HG03280 (cell line): ENCODE results near the gene KRTAP1-5.
"Not testable (repeated sequence)": the region's sequence is repeated elsewhere in the genome, so short reads cannot be mapped to it uniquely, and the experiment has no call there.

Experiments
- ATAC-seq: cut with Tn5 transposase; IDR thresholded peaks from one replicate; pipeline ENCODE4 v1.9.1; 2021; ENCODE audit warnings: mild to moderate bottlenecking, moderate library complexity; ENCODE audit not compliant: unreplicated experiment

The KRTAP1-5 gene

GRCh38 chr17:41049110-41049509, 22.1 kb upstream of the KRTAP1-5 start:
- no peak for ATAC-seq

- no peak for ATAC-seq
Measured at GRCh38 chr17:41048441-41048840, 21.4 kb upstream of the KRTAP1-5 start.

- ATAC-seq, result not testable (repeated sequence)
Measured at GRCh38 chr17:41046735-41047465, 19.9 kb upstream of the KRTAP1-5 start, which contains the start of gene KRTAP2-1. TSS of gene KRTAP2-1 (minus strand) at chr17:41047316. CDS start at chr17:41047267, 49 bp downstream.

GRCh38 chr17:41042953-41043352, 15.9 kb upstream of the KRTAP1-5 start:
- ATAC-seq, result no peak

GRCh38 chr17:41040783-41041571, 14.0 kb upstream of the KRTAP1-5 start, which contains the start of gene KRTAP1-1:
TSS of gene KRTAP1-1 (minus strand) at chr17:41041450. CDS start at chr17:41041397, 53 bp downstream.
- ATAC-seq, result not testable (repeated sequence)

GRCh38 chr17:41037853-41038350, 10.9 kb upstream of the KRTAP1-5 start:
- ATAC-seq, result no peak

GRCh38 chr17:41034346-41034935, 7.4 kb upstream of the KRTAP1-5 start, which contains the start of gene KRTAP1-3:
TSS of gene KRTAP1-3 (minus strand) at chr17:41034874. CDS start at chr17:41034821, 53 bp downstream.
- ATAC-seq, result not testable (repeated sequence)

GRCh38 chr17:41029633-41030245, 2.7 kb upstream of the KRTAP1-5 start, which contains the start of gene KRTAP1-4:
TSS of gene KRTAP1-4 (minus strand) at chr17:41030195. CDS start at chr17:41030078, 117 bp downstream.
- no peak for ATAC-seq

GRCh38 chr17:41024697-41025096, 2.3 kb downstream of the KRTAP1-5 start:
- ATAC-seq, result no peak

GRCh38 chr17:41020336-41020735, 6.7 kb downstream of the KRTAP1-5 start:
- no peak for ATAC-seq

GRCh38 chr17:41019415-41019814, 7.6 kb downstream of the KRTAP1-5 start:
- ATAC-seq, result no peak

- ATAC-seq, result no peak
Measured at GRCh38 chr17:41018541-41018940, 8.5 kb downstream of the KRTAP1-5 start.

- ATAC-seq, result no peak
Measured at GRCh38 chr17:41016578-41017215, 10.3 kb downstream of the KRTAP1-5 start.

GRCh38 chr17:41015454-41015853, 11.6 kb downstream of the KRTAP1-5 start:
- no peak for ATAC-seq

GRCh38 chr17:41013606-41014005, 13.4 kb downstream of the KRTAP1-5 start:
- no peak for ATAC-seq

GRCh38 chr17:41013181-41013580, 13.8 kb downstream of the KRTAP1-5 start:
- ATAC-seq, result no peak

- ATAC-seq, result no peak
Measured at GRCh38 chr17:41012326-41013120, 14.5 kb downstream of the KRTAP1-5 start.

GRCh38 chr17:41010441-41010840, 16.6 kb downstream of the KRTAP1-5 start:
- no peak for ATAC-seq

GRCh38 chr17:41009936-41010335, 17.1 kb downstream of the KRTAP1-5 start:
- ATAC-seq, result no peak
